H9 (cell line): Measurements from ENCODE around the gene ARPP21. TPM values are rescaled to one million over a fixed set of nuclear protein-coding genes. Genes with fewer than 3 reads are reported as not detected.

ENCODE experiments used
- DNase-seq: peaks from one replicate; pipeline ENCODE4 v3.0.0-alpha.2; 2017
- H2AFZ ChIP-seq: one replicate; pipeline ENCODE4 v1.6.1; 2013; ENCODE audit warnings: mild to moderate bottlenecking, low read length, control low read depth, moderate library complexity
- H2AK5ac ChIP-seq: 2 replicates; pipeline ENCODE4 v1.6.1; 2013; ENCODE audit warnings: low read length, control low read depth, mixed read lengths; ENCODE audit not compliant: insufficient read length
- H2BK120ac ChIP-seq: one replicate; pipeline ENCODE4 v1.6.1; 2013; ENCODE audit warnings: low read depth, mild to moderate bottlenecking, low read length, control low read depth, inconsistent platforms; ENCODE audit not compliant: poor library complexity, severe bottlenecking
- H2BK12ac ChIP-seq: 2 replicates; pipeline ENCODE4 v1.6.1; 2013; ENCODE audit warnings: low read length, control low read depth, mixed read lengths, low read depth; ENCODE audit not compliant: insufficient read length
- H2BK15ac ChIP-seq: 2 replicates; pipeline ENCODE4 v1.6.1; 2013; ENCODE audit warnings: low read depth, low read length, control low read depth
- H2BK20ac ChIP-seq: one replicate; pipeline ENCODE4 v1.6.1; 2013; ENCODE audit warnings: low read depth, mild to moderate bottlenecking, low read length, control low read depth, inconsistent platforms; ENCODE audit not compliant: poor library complexity, severe bottlenecking
- H2BK5ac ChIP-seq: 2 replicates; pipeline ENCODE4 v1.6.1; 2013; ENCODE audit warnings: low read length, control low read depth, mixed read lengths; ENCODE audit not compliant: insufficient read length
- H3K14ac ChIP-seq: 2 replicates; pipeline ENCODE4 v1.6.1; 2013; ENCODE audit warnings: low read length, control low read depth; ENCODE audit not compliant: insufficient read depth
- H3K18ac ChIP-seq: 2 replicates; pipeline ENCODE4 v1.6.1; 2013; ENCODE audit warnings: low read depth, mild to moderate bottlenecking, mixed read lengths, low read length, control low read depth; ENCODE audit not compliant: insufficient read length
- H3K23ac ChIP-seq: 2 replicates; pipeline ENCODE4 v1.6.1; 2013; ENCODE audit warnings: low read length, control low read depth, mixed read lengths, low read depth; ENCODE audit not compliant: insufficient read length
- H3K23me2 ChIP-seq: 2 replicates; pipeline ENCODE4 v1.6.1; 2013; ENCODE audit warnings: low read depth, mild to moderate bottlenecking, mixed read lengths, low read length, control low read depth; ENCODE audit not compliant: insufficient read length, poor library complexity, severe bottlenecking
- H3K27ac ChIP-seq: 2 replicates; pipeline ENCODE4 v1.5.1; 2013; ENCODE audit warnings: low read length, control low read depth, mixed read lengths, low read depth; ENCODE audit not compliant: insufficient read length
- H3K27me3 ChIP-seq: 2 replicates; pipeline ENCODE4 v1.6.1; 2013; ENCODE audit warnings: low read length, control low read depth, inconsistent platforms; ENCODE audit not compliant: insufficient read depth
- H3K4ac ChIP-seq: 2 replicates; pipeline ENCODE4 v1.6.1; 2013; ENCODE audit warnings: low read depth, mild to moderate bottlenecking, control low read depth, inconsistent platforms, low read length, moderate library complexity
- H3K4me1 ChIP-seq: 2 replicates; pipeline ENCODE4 v1.6.1; 2013; ENCODE audit warnings: low read length, control low read depth, inconsistent platforms; ENCODE audit not compliant: insufficient read depth
- H3K4me2 ChIP-seq: 2 replicates; pipeline ENCODE4 v1.6.1; 2013; ENCODE audit warnings: low read length, control low read depth, mixed read lengths; ENCODE audit not compliant: insufficient read length, insufficient read depth
- H3K56ac ChIP-seq: 2 replicates; pipeline ENCODE4 v1.6.1; 2013; ENCODE audit warnings: low read depth, mild to moderate bottlenecking, mixed read lengths, low read length, control low read depth; ENCODE audit not compliant: insufficient read length
- H3K79me1 ChIP-seq: 2 replicates; pipeline ENCODE4 v1.6.1; 2013; ENCODE audit warnings: low read depth, mild to moderate bottlenecking, moderate library complexity, low read length, control low read depth, inconsistent platforms; ENCODE audit not compliant: insufficient read depth, poor library complexity, severe bottlenecking
- H3K79me2 ChIP-seq: 2 replicates; pipeline ENCODE4 v1.6.1; 2013; ENCODE audit warnings: low read length, control low read depth, inconsistent platforms; ENCODE audit not compliant: insufficient read depth
- H3K9ac ChIP-seq: 2 replicates; pipeline ENCODE4 v1.6.1; 2013; ENCODE audit warnings: low read length, control low read depth, mixed read lengths; ENCODE audit not compliant: insufficient read length; ENCODE audit errors: extremely low read depth
- H3K9me3 ChIP-seq: one replicate; pipeline ENCODE4 v1.6.1; 2013; ENCODE audit warnings: low read depth, low read length, inconsistent platforms; ENCODE audit not compliant: control insufficient read depth
- H3T11ph ChIP-seq: one replicate; pipeline ENCODE4 v1.6.1; 2013; ENCODE audit warnings: mild to moderate bottlenecking, low read length, control low read depth, inconsistent platforms
- H4K20me1 ChIP-seq: one replicate; pipeline ENCODE4 v1.6.1; 2013; ENCODE audit not compliant: control insufficient read depth, insufficient read length, insufficient read depth
- H4K5ac ChIP-seq: 2 replicates; pipeline ENCODE4 v1.6.1; 2013; ENCODE audit warnings: low read depth, mild to moderate bottlenecking, mixed read lengths, low read length, control low read depth; ENCODE audit not compliant: insufficient read length
- H4K8ac ChIP-seq: replicated peaks from 2 replicates; pipeline ENCODE4 v1.6.1; 2013; ENCODE audit warnings: low read length, control low read depth, mixed read lengths, low read depth; ENCODE audit not compliant: insufficient read length
- H4K91ac ChIP-seq: 2 replicates; pipeline ENCODE4 v1.6.1; 2013; ENCODE audit warnings: low read depth, mild to moderate bottlenecking, moderate library complexity, mixed read lengths, low read length, control low read depth; ENCODE audit not compliant: insufficient read length
- H3K27ac Mint-ChIP-seq, 3 experiments: 2 replicates in 2 of 3; 3 replicates in 1 of 3; pipeline ENCODE4 v1.8.0; 2020 to 2021; ENCODE audit warnings: mixed read lengths in 3 of 3, mild to moderate bottlenecking in 1 of 3, moderate library complexity in 1 of 3
- H3K27me3 Mint-ChIP-seq: 2 replicates; pipeline ENCODE4 v1.8.0; 2021; ENCODE audit warnings: low read depth, mild to moderate bottlenecking, moderate library complexity, mixed read lengths
- H3K36me3 Mint-ChIP-seq, 3 experiments: 2 replicates in 2 of 3; 3 replicates in 1 of 3; pipeline ENCODE4 v1.8.0; 2020 to 2021; ENCODE audit warnings: low read depth in 3 of 3, mixed read lengths in 3 of 3; ENCODE audit not compliant: insufficient read depth in 1 of 3
- H3K4me1 Mint-ChIP-seq, 2 experiments: 2 replicates each; pipeline ENCODE4 v1.8.0; 2020; ENCODE audit warnings: mixed read lengths in 2 of 2
- H3K4me3 Mint-ChIP-seq, 2 experiments: 2 replicates in 1 of 2; 3 replicates in 1 of 2; pipeline ENCODE4 v1.8.0; 2020 to 2021; ENCODE audit warnings: mild to moderate bottlenecking in 2 of 2, mixed read lengths in 2 of 2, moderate library complexity in 1 of 2
- H3K9me3 Mint-ChIP-seq, 2 experiments: 2 replicates in 1 of 2; 3 replicates in 1 of 2; pipeline ENCODE4 v1.8.0; 2020; ENCODE audit warnings: mild to moderate bottlenecking in 2 of 2, mixed read lengths in 2 of 2, moderate library complexity in 1 of 2
- CTCF ChIP-seq: fragments of 200-600 bp; sonication (generic); conservative IDR thresholded peaks from 3 replicates; pipeline ENCODE4 v1.8.0; 2021; ENCODE audit warnings: antibody characterized with exemption, mild to moderate bottlenecking
- WGBS: extraction: QIAGEN DNeasy Blood & Tissue Kit; methylation state at CpG from one replicate; pipeline ENCODE4 v1.1.7; 2013; ENCODE audit warnings: missing lambda C conversion rate, low lambda C conversion rate, mixed read lengths; ENCODE audit not compliant: insufficient read length; ENCODE audit errors: extremely low coverage; 5-methylcytosine and 5-hydroxymethylcytosine counted together
- total RNA-seq: library from RNA; stranded (reverse); gene quantifications from 2 replicates; pipeline ENCODE4 v1.2.1, GENCODE V29; 2021

Gene ARPP21
- total RNA-seq, 1 experiment from 2014 or later = not detected

GRCh38 chr3:35773417-35773816 is 134.1 kb downstream of the ARPP21 start:
- H3K9me3 ChIP-seq = no peaks in the 10 kb centered on the region
- H2BK20ac ChIP-seq = no peak overlapping the region
- no peak overlapping the region for H2BK5ac ChIP-seq
- H3K4me1 Mint-ChIP-seq = peaks cover 5 to 6% of the 10 kb centered on the region in 2 experiments; a peak in 3 of 4 replicates
- H3K27ac ChIP-seq = no peak overlapping the region
- H3T11ph ChIP-seq = no peak overlapping the region
- no peak overlapping the region for H4K8ac ChIP-seq
- H2BK120ac ChIP-seq = no peak overlapping the region
- no peaks in the 10 kb centered on the region for H3K36me3 Mint-ChIP-seq
- no peak overlapping the region for H3K18ac ChIP-seq
- H3K79me2 ChIP-seq = no peaks in the 10 kb centered on the region
- no peak overlapping the region for H4K5ac ChIP-seq
- H2AK5ac ChIP-seq = no peak overlapping the region
- H3K27me3 Mint-ChIP-seq = no peaks in the 10 kb centered on the region
- no peaks in the 10 kb centered on the region for H3K4me1 ChIP-seq
- H3K9me3 Mint-ChIP-seq = no peaks in the 10 kb centered on the region
- H3K23ac ChIP-seq = no peak overlapping the region
- no peaks in the 10 kb centered on the region for H3K23me2 ChIP-seq
- no peak overlapping the region for H3K56ac ChIP-seq
- H2AFZ ChIP-seq = no peak overlapping the region
- no peak overlapping the region for H4K91ac ChIP-seq
- no peak overlapping the region for H3K4me2 ChIP-seq
- H3K4ac ChIP-seq = no peak overlapping the region
- no CpG with 5 or more reads among the region's 1 CpG for WGBS
- H3K14ac ChIP-seq = no peak overlapping the region
- no peak overlapping the region for H3K9ac ChIP-seq
- DNase-seq = no peak
- no peaks in the 10 kb centered on the region for H3K27me3 ChIP-seq
- H3K79me1 ChIP-seq = no peaks in the 10 kb centered on the region
- no peaks in the 10 kb centered on the region for H4K20me1 ChIP-seq
- no peak for TF ChIP-seq CTCF
- no peak overlapping the region for H3K27ac Mint-ChIP-seq
- H2BK12ac ChIP-seq = no peak overlapping the region
- H2BK15ac ChIP-seq = no peak overlapping the region
- no peak overlapping the region for H3K4me3 Mint-ChIP-seq
